Esophagus (tissue), 2 donors: ENCODE measurements around the gene ARHGDIG. TPM values are rescaled to one million over a fixed set of nuclear protein-coding genes. Genes with fewer than 3 reads are reported as not detected.
A peak's percentile ranks its signal among the peaks of the same experiment; 100 is the strongest.

Experiments used
- H3K27ac ChIP-seq, 2 donors: one replicate each; pipeline ENCODE4 v1.5.1; 2013; ENCODE audit warnings: low read depth in 2 of 2, mild to moderate bottlenecking in 2 of 2, inconsistent platforms in 1 of 2, low read length in 1 of 2, moderate library complexity in 1 of 2
- H3K27me3 ChIP-seq, 2 donors: one replicate each; pipeline ENCODE4 v1.6.1; 2013; ENCODE audit warnings: low read length in 2 of 2, control low read depth in 1 of 2, mild to moderate bottlenecking in 1 of 2; ENCODE audit not compliant: insufficient read depth in 2 of 2, control insufficient read depth in 1 of 2
- H3K36me3 ChIP-seq, 2 donors: one replicate each; pipeline ENCODE4 v1.6.1; 2013; ENCODE audit warnings: low read length in 1 of 2; ENCODE audit not compliant: control insufficient read depth in 2 of 2, insufficient read depth in 2 of 2
- H3K4me1 ChIP-seq, 2 donors: one replicate each; pipeline ENCODE4 v1.6.1; 2013; ENCODE audit warnings: low read length in 1 of 2; ENCODE audit not compliant: control insufficient read depth in 2 of 2, insufficient read depth in 2 of 2
- H3K4me3 ChIP-seq, 2 donors: one replicate each; pipeline ENCODE4 v1.5.1; 2013; ENCODE audit warnings: low read length in 2 of 2, mild to moderate bottlenecking in 2 of 2, low read depth in 1 of 2, moderate library complexity in 1 of 2
- H3K9me3 ChIP-seq, 2 donors: one replicate each; pipeline ENCODE4 v1.6.1; 2013; ENCODE audit warnings: mild to moderate bottlenecking in 2 of 2, low read depth in 1 of 2, low read length in 1 of 2, moderate library complexity in 1 of 2; ENCODE audit not compliant: control insufficient read depth in 2 of 2, insufficient read depth in 1 of 2
- WGBS, 2 donors: extraction: QIAGEN DNeasy Blood & Tissue Kit; methylation state at CpG; one replicate each; pipeline ENCODE4 v1.1.7; 2013; 5-methylcytosine and 5-hydroxymethylcytosine counted together
- polyA plus RNA-seq, 2 donors: library from polyadenylated mRNA; stranded (reverse); fragments of 200-250 nt; gene quantifications; one replicate each; pipeline ENCODE4 v1.2.3, GENCODE V29; 2013
- donor health status: healthy with polysubstance abuse.
- donor health status: Bipolar disorder and iron deficiency.

Gene ARHGDIG
- polyA plus RNA-seq, 2 donors = 0.24 to 0.33 TPM

GRCh38 chr16:276426-277077 is 3.8 kb upstream of the ARHGDIG start:
- H3K27ac ChIP-seq = no peak overlapping the region
- no peaks in the 10 kb centered on the region for H3K36me3 ChIP-seq
- 77 to 81% methylated on average over 20 of the region's 20 CpGs for WGBS, 2 donors
- H3K4me1 ChIP-seq = peaks cover 6 to 12% of the 10 kb centered on the region in 2 donors
- H3K27me3 ChIP-seq = peaks cover 0 to 12% of the 10 kb centered on the region in 2 donors
- H3K9me3 ChIP-seq = no peaks in the 10 kb centered on the region
- H3K4me3 ChIP-seq = no peak overlapping the region

- peaks cover 6% of the 10 kb centered on the region in 2 donors for H3K4me1 ChIP-seq
- no peaks in the 10 kb centered on the region for H3K9me3 ChIP-seq
- no peaks in the 10 kb centered on the region for H3K36me3 ChIP-seq
- H3K27me3 ChIP-seq = peaks cover 0 to 12% of the 10 kb centered on the region in 2 donors
- 42 to 45% methylated on average over 6 of the region's 6 CpGs for WGBS, 2 donors
- H3K27ac ChIP-seq = no peak overlapping the region
- H3K4me3 ChIP-seq = no peak overlapping the region
These were observed 1.5 kb upstream of the ARHGDIG start for GRCh38 chr16:278863-279366.

GRCh38 chr16:279531-279930 is 860 bp upstream of the ARHGDIG start:
- Histone ChIP-seq H3K9me3 (no peaks in the 10 kb centered on the region), H3K36me3 (no peaks in the 10 kb centered on the region), H3K4me1 (peaks cover 6% of the 10 kb centered on the region in 2 donors), H3K4me3 (no peak overlapping the region), H3K27ac (no peak overlapping the region), H3K27me3 (peaks cover 0 to 12% of the 10 kb centered on the region in 2 donors)
- 75% methylated on average over 7 of the region's 7 CpGs for WGBS, 2 donors

- Histone ChIP-seq H3K9me3 (no peaks in the 10 kb centered on the region), H3K4me1 (peaks cover 3 to 6% of the 10 kb centered on the region in 2 donors), H3K27me3 (peaks cover 0 to 12% of the 10 kb centered on the region in 2 donors), H3K36me3 (no peaks in the 10 kb centered on the region), H3K4me3 (peak overlapping the region in 1 of 2 donors; percentile 30), H3K27ac (no peak overlapping the region)
- 7 to 12% methylated on average over 21 to 47 of the region's 47 CpGs for WGBS, 2 donors
These were observed 358 bp upstream of the ARHGDIG start for GRCh38 chr16:280005-280460.

- H3K36me3 ChIP-seq = no peaks in the 10 kb centered on the region
- H3K9me3 ChIP-seq = no peaks in the 10 kb centered on the region
- H3K27ac ChIP-seq = no peak overlapping the region
- WGBS, 2 donors = 36 to 43% methylated on average over 26 to 27 of the region's 27 CpGs
- H3K4me3 ChIP-seq = peak overlapping the region in 1 of 2 donors; percentile 30
- H3K27me3 ChIP-seq = peaks cover 0 to 9% of the 10 kb centered on the region in 2 donors
- H3K4me1 ChIP-seq = peaks cover 0 to 6% of the 10 kb centered on the region in 2 donors
These were observed 734 bp downstream of the ARHGDIG start for GRCh38 chr16:280991-281659.

GRCh38 chr16:281660-282255 is 1.4 kb downstream of the ARHGDIG start:
- Histone ChIP-seq H3K9me3 (no peaks in the 10 kb centered on the region), H3K36me3 (peaks cover 0 to 4% of the 10 kb centered on the region in 2 donors), H3K4me1 (peaks cover 0 to 6% of the 10 kb centered on the region in 2 donors), H3K4me3 (no peak overlapping the region), H3K27me3 (peaks cover 0 to 9% of the 10 kb centered on the region in 2 donors), H3K27ac (no peak overlapping the region)
- WGBS, 2 donors = 35 to 42% methylated on average over 25 of the region's 25 CpGs

GRCh38 chr16:282491-282890 is 2.1 kb downstream of the ARHGDIG start:
- Histone ChIP-seq H3K27me3 (peaks cover 0 to 9% of the 10 kb centered on the region in 2 donors), H3K4me1 (peaks cover 0 to 6% of the 10 kb centered on the region in 2 donors), H3K4me3 (no peak overlapping the region), H3K9me3 (no peaks in the 10 kb centered on the region), H3K36me3 (peaks cover 0 to 9% of the 10 kb centered on the region in 2 donors), H3K27ac (no peak overlapping the region)
- 63 to 80% methylated on average over 19 to 22 of the region's 22 CpGs for WGBS, 2 donors

- Histone ChIP-seq H3K4me3 (no peak within 1 kb of the TSS), H3K27ac (no peak within 1 kb of the TSS), H3K36me3 (peaks cover 2 to 15% of the 10 kb centered on the region in 2 donors), H3K4me1 (peaks cover 0 to 6% of the 10 kb centered on the region in 2 donors), H3K9me3 (no peaks in the 10 kb centered on the region), H3K27me3 (peaks cover 0 to 9% of the 10 kb centered on the region in 2 donors)
- 52 to 57% methylated on average over 25 of the region's 25 CpGs for WGBS, 2 donors
These were observed 2.8 kb downstream of the ARHGDIG start, which contains the start of gene PDIA2 for GRCh38 chr16:283033-283805. PDIA2 (plus strand) TSS chr16:283164; CDS start chr16:283170, 6 bp downstream.
